GM19395 (cell line): Measurements from ENCODE around the gene PRR5L.
"Not testable (repeated sequence)": the region's sequence is repeated elsewhere in the genome, so short reads cannot be mapped to it uniquely, and the experiment has no call there.

Experiments
- ATAC-seq: cut with Tn5 transposase; IDR thresholded peaks from one replicate; pipeline ENCODE4 v1.9.1; 2021; ENCODE audit warnings: mild to moderate bottlenecking, moderate library complexity; ENCODE audit not compliant: unreplicated experiment

Gene PRR5L

DNA sequence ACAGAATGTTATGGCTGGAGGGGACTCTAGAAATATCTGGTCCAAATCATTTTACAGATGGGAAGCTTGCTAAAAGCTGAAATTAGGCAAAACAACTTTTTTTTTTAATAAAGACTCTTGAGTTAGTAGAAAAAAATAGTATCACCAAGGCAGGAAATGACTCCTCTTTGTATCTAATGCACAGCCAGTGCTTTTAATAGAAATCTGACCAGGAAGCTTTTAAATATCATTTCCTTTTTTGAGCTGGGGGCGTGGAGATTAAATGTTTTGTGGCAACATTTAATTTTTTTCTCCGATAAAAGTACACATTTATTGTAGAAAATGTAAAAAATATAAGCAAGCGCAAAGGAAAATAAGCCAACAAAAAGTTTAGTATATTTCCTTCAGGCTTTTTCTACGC, 191.5 kb downstream of the PRR5L start:
- ATAC-seq, result no peak

GRCh38 chr11:36488096-36488495, 192.0 kb downstream of the PRR5L start:
- peak; percentile 60 for ATAC-seq

DNA sequence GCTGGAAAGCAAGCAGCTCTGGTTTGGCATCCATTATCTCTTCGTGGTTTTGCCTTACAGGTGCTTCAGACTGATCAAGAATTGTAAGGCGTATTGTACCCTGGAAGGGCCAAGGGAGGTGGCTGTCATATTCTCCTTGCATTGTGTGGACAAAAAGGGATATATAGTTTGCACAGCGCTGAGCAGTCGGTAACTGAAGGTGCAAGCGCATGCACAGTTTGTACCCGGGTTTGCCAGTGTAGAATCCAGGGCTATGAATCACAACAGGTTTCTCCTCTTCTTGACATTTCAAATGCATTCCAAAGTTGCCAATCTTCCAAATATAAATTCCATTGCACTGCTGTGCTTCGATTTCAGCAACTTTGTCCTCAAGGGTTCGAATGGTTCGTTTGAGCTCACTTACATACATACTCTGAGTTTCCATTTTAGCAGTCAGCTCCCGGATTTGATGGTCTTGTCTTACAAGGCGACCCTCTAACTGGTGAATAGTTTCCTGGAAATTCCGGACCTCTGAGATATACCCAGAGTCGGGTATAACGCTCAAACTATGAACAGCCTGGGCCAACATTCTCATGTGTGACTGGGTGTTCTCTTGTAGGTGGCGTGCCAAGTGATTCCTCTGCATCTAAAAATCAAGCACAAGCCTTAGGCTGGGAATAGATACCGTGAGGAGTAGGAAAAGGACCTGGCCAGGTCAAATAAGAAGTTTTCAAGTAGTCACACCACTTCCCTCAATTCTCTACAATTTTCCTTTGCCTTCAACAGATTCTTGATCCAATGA, 194.1 kb downstream of the PRR5L start:
- ATAC-seq, result no peak

DNA sequence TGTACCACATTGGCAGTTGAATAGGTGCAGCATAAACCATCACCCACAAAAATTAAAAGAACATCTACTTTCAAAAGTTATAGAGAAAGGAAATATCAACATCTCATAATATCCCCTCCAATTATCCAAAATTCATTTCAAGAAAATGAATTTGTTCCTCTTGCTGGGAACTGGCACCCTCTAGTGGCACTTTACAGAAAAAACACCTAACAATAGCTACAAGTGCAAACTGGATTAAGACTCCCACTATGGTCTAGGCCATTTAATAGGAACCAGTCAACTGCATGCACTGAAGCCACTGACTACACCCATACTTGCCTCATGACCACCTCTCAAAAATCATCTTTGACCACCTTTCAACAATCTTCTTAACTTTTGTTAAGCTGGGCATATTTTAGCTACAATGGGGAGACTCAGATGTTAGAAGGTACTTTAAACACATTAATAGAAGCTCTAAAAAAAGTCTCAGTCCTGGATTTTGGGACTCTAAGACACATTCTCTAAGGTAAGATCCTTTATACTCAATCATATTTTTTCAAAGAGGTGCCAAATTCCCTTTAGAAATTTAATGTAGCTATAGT, 196.7 kb downstream of the PRR5L start:
- peak; percentile 72 for ATAC-seq

- ATAC-seq, result no peak
Measured at GRCh38 chr11:36493332-36493731, 197.2 kb downstream of the PRR5L start.

GRCh38 chr11:36498721-36499120, 202.6 kb downstream of the PRR5L start:
- ATAC-seq, result no peak

GRCh38 chr11:36499315-36499714, 203.2 kb downstream of the PRR5L start:
- no peak for ATAC-seq

DNA sequence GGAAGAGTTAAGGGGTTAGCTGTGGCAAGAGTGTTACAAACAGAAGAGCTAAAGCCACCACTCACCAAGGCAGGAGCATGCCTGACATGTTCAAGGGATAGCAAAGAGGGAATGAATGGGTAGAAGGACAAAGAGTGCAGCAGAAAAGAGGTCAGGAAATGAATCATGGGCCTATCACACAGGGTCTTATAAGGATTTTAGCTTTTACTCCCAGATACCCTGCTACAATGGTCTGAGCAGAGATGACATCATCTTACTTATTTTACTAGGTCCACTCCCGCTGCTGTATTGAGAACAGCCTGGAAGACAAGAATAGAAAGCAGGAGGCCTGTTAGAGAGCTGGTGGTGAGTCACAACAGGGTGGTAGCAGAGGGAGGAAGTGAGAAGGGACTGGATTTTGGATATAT, 204.2 kb downstream of the PRR5L start:
- peak; percentile 91 for ATAC-seq

GRCh38 chr11:36501236-36501635, 205.1 kb downstream of the PRR5L start:
- ATAC-seq, result no peak

DNA sequence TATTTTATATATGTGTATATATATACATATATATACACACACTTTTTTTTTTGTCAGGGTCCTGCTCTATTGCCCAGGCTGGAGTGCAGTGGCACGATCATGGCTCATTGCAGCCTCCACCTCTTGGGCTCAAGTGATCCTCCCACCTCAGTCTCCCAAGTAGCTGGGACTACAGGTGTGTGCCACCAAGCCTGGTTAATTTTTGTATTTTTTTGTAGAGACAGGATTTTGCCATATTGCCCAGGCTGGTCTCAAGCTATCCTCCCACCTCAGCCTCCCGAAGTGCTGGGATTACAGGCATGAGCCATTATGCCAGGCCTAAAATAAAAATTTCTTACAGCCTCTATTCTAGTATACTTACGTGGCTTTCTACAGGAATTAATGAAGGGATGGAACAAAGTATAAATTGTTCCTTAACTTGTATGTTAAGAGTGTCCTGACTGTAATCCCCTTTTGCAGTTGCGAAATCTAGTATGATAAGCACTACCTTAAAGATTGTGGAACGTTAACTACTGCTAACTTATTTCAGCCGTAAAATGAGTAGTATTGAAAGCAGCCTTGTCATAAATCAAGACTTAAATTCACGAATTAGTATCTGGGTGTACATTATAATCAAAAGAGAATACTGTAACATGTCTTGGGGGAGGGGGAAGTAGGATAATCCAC, 211.9 kb downstream of the PRR5L start:
- ATAC-seq, result no peak

DNA sequence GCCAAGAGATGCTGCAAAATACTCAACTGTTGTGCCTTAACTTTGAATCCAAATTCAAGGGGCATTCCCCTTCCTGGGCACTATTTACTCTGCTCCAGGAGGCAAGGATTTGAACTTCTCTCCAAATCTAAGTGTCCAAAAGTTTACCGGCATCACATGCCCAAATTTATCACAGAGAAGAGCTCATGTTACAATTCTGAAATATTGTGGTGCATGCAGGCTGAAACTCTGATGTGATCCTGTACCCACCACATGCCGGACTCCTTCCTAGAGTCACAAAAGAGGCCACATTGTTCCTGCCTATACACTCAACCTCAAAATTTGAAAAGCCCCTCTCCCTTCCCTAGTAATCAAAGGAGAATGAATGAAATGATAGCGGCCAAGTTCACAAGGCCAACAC, 212.7 kb downstream of the PRR5L start:
- ATAC-seq, result no peak

DNA sequence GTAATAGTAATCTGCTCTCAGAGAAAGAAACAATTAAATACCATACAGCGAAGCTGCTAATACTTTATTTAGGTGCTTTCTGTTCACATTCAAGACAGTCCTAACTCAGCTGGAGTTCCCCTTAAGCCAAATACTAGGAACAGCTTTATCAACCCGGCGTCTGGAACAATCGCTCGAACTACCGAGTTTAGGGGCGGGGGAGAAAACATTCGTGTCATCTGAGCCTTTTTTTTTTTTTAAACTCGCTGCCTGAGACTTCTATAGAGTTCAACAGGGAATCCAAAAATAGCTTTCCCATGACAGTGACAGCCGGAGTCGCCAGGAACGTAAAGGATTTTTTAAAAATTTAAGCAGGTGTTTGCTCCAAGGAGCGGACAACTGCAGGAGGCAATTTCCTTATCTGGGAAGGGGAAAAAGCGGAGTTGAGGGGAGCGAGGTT, 213.1 kb downstream of the PRR5L start:
- ATAC-seq, result peak; percentile 20

GRCh38 chr11:36509694-36510593, 213.9 kb downstream of the PRR5L start, which contains the start of gene TRAF6:
TSS of gene TRAF6 (minus strand) at chr11:36510272. CDS start at chr11:36501515, 8,757 bp downstream.
- ATAC-seq, result peak; percentile 96

DNA sequence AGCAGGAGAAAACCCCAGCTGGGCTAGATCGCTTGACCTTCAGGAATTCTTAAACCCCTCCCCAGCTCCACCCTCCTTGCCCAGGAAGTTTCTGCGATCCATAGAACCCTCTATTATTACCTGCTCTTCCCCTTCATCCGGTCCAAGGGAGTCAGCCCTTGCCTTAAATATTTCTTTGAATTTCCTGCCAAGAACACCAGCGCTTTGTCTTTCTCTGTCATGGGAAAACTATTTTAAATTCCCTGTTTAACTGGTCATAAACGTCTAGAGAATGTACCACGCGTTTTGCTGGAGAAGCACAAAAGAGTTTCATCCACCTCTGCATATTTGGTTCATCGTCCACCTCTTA, 214.5 kb downstream of the PRR5L start:
- no peak for ATAC-seq

- not testable (repeated sequence) for ATAC-seq
Measured at GRCh38 chr11:36511062-36511461, 215.0 kb downstream of the PRR5L start.

DNA sequence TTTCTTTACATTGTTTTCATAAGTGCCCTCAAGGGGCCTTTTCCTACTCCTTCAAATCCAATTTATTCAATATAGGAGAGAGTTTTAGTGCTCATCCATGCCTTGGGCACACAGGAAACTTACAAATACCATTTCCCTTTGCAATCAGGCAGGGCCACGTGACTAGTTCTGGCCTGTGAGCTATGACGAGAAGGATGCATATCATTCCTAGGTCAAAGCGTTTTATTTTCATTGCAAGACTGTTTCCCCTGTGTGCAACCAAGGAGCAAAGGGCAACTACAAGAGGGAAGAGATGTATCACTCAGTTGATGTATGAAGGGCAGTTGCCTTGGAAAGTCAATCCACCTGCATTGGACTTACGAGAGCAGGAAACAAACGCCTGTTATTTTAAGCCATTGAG, 215.9 kb downstream of the PRR5L start:
- ATAC-seq, result no peak

GRCh38 chr11:36513965-36514364, 217.9 kb downstream of the PRR5L start:
- ATAC-seq, result no peak
